ENCODE data around the gene GMFB. TPM values are rescaled to one million over a fixed set of nuclear protein-coding genes. Genes with fewer than 3 reads are reported as not detected.

The GMFB gene
- total RNA-seq, 1 donor from 2014 or later: 24.1 TPM

GRCh38 chr14:54502602-54503001 is 13.8 kb upstream of the GMFB start:
- Histone ChIP-seq H3K27ac (no peak overlapping the region), H3K27me3 (no peaks in the 10 kb centered on the region), H3K36me3 (no peaks in the 10 kb centered on the region), H3K4me3 (no peak overlapping the region), H3K4me1 (no peaks in the 10 kb centered on the region), H3K9me3 (no peaks in the 10 kb centered on the region)
- TF ChIP-seq POLR2AphosphoS5 (IDR thresholded peaks at IDR 0.05; ENCODE audit: insufficient read depth in 1 of 2, low read depth in 1 of 2) (no peak), POLR2A (IDR thresholded peaks at IDR 0.05) (no peak)
- TF ChIP-seq, protein P1, sequence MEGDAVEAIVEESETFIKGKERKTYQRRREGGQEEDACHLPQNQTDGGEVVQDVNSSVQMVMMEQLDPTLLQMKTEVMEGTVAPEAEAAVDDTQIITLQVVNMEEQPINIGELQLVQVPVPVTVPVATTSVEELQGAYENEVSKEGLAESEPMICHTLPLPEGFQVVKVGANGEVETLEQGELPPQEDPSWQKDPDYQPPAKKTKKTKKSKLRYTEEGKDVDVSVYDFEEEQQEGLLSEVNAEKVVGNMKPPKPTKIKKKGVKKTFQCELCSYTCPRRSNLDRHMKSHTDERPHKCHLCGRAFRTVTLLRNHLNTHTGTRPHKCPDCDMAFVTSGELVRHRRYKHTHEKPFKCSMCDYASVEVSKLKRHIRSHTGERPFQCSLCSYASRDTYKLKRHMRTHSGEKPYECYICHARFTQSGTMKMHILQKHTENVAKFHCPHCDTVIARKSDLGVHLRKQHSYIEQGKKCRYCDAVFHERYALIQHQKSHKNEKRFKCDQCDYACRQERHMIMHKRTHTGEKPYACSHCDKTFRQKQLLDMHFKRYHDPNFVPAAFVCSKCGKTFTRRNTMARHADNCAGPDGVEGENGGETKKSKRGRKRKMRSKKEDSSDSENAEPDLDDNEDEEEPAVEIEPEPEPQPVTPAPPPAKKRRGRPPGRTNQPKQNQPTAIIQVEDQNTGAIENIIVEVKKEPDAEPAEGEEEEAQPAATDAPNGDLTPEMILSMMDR (IDR thresholded peaks at IDR 0.05): no peak
- intact Hi-C loops (cut with DNase I): no loop called here
- DNase-seq (ENCODE audit: extremely low spot score in 2 of 2): no peak

- Histone ChIP-seq H3K27me3 (no peaks in the 10 kb centered on the region), H3K36me3 (no peaks in the 10 kb centered on the region), H3K4me3 (no peak overlapping the region), H3K27ac (no peak overlapping the region), H3K9me3 (no peaks in the 10 kb centered on the region), H3K4me1 (no peaks in the 10 kb centered on the region)
- no peak for DNase-seq (ENCODE audit: extremely low spot score in 2 of 2)
- intact Hi-C loops (cut with DNase I): no loop called here
- TF ChIP-seq POLR2A (IDR thresholded peaks at IDR 0.05) (no peak), POLR2AphosphoS5 (IDR thresholded peaks at IDR 0.05; ENCODE audit: insufficient read depth in 1 of 2, low read depth in 1 of 2) (no peak)
- TF ChIP-seq, protein P1 (IDR thresholded peaks at IDR 0.05): no peak
These were observed 12.7 kb upstream of the GMFB start for GRCh38 chr14:54501480-54501879.

DNA sequence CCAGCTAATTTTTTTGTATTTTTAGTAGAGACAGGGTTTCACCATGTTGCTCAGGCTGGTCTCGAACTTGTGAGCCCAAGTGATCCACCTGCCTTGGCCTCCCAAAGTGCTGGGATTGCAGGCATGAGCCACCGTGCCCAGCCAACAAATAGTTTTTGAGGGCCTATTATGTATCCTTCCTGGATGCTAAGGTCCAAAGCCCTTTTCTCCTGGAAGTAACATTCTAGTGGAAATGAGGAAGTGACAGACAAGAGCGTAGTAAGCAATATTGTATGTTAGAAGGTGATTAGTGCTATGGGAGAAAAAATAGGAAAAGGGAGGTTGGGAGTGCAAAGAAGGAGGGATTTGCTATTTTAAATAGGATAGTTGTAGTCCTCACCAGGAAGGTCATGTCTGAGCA is 12.0 kb upstream of the GMFB start:
- Histone ChIP-seq H3K36me3 (no peaks in the 10 kb centered on the region), H3K4me1 (no peaks in the 10 kb centered on the region), H3K4me3 (no peak overlapping the region), H3K27me3 (no peaks in the 10 kb centered on the region), H3K27ac (no peak overlapping the region), H3K9me3 (no peaks in the 10 kb centered on the region)
- TF ChIP-seq, protein P1 (IDR thresholded peaks at IDR 0.05): no peak
- TF ChIP-seq POLR2A (IDR thresholded peaks at IDR 0.05) (no peak), POLR2AphosphoS5 (IDR thresholded peaks at IDR 0.05; ENCODE audit: insufficient read depth in 1 of 2, low read depth in 1 of 2) (no peak)
- intact Hi-C loops (cut with DNase I): no loop called here
- DNase-seq (ENCODE audit: extremely low spot score in 2 of 2): no peak

- Histone ChIP-seq H3K36me3 (no peaks in the 10 kb centered on the region), H3K4me3 (no peak overlapping the region), H3K9me3 (no peaks in the 10 kb centered on the region), H3K27me3 (no peaks in the 10 kb centered on the region), H3K4me1 (no peaks in the 10 kb centered on the region), H3K27ac (no peak overlapping the region)
- TF ChIP-seq, protein P1 (IDR thresholded peaks at IDR 0.05): no peak
- TF ChIP-seq POLR2A (IDR thresholded peaks at IDR 0.05): no peak
- no peak for TF ChIP-seq POLR2AphosphoS5 (IDR thresholded peaks at IDR 0.05; ENCODE audit: insufficient read depth in 1 of 2, low read depth in 1 of 2)
- intact Hi-C loops (cut with DNase I): no loop called here
- DNase-seq (ENCODE audit: extremely low spot score in 2 of 2): no peak
These were observed 9.8 kb upstream of the GMFB start for GRCh38 chr14:54498579-54498978.

DNA sequence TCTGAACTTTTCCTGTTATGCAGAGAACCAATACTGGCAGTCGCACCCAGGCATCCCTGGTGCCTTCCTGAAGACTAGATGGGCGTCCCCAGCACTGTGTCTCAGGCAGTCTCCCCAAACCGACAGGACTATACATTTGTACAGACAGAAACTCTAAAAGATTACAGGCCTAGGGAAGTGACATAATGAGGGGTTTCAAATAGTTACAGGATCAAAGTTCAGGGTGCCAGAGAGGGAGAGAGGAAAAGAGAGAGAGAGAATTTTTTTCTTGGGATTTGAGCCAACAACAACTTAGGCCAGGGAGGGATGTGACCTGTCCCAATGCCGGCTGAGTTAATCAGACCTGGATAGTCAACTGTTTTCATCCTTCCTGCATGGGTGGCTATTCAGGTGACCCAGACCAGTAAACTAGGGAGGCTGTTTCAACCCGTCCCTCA is 9.3 kb upstream of the GMFB start:
- Histone ChIP-seq H3K9me3 (no peaks in the 10 kb centered on the region), H3K36me3 (no peaks in the 10 kb centered on the region), H3K4me1 (no peaks in the 10 kb centered on the region), H3K27ac (no peak overlapping the region), H3K27me3 (no peaks in the 10 kb centered on the region), H3K4me3 (no peak overlapping the region)
- TF ChIP-seq POLR2A (IDR thresholded peaks at IDR 0.05) (no peak), POLR2AphosphoS5 (IDR thresholded peaks at IDR 0.05; ENCODE audit: insufficient read depth in 1 of 2, low read depth in 1 of 2) (no peak)
- TF ChIP-seq, protein P1 (IDR thresholded peaks at IDR 0.05): no peak
- no peak for DNase-seq (ENCODE audit: extremely low spot score in 2 of 2)
- intact Hi-C loops (cut with DNase I): no loop called here

Data from vagina (tissue), 2 donors.